Testis (tissue), 2 donors: Measurements from ENCODE around the gene RASSF1.

Experiments
- POLR2A ChIP-seq: fragments of 450-650 bp; IDR thresholded peaks from one replicate; pipeline ENCODE4 v1.6.1; 2017; ENCODE audit warnings: antibody characterized with exemption, mild to moderate bottlenecking, moderate library complexity
- TF ChIP-seq, protein P1 (sequence below), 3 experiments: fragments of 450-650 bp in 2 of 3; fragments of 200-600 bp in 1 of 3; sonication (generic) in 1 of 3; IDR thresholded peaks; one replicate each; pipeline ENCODE4 v1.5.1; 2016 to 2019; ENCODE audit warnings: antibody characterized with exemption in 3 of 3, mild to moderate bottlenecking in 2 of 3, moderate library complexity in 1 of 3

DNA sequence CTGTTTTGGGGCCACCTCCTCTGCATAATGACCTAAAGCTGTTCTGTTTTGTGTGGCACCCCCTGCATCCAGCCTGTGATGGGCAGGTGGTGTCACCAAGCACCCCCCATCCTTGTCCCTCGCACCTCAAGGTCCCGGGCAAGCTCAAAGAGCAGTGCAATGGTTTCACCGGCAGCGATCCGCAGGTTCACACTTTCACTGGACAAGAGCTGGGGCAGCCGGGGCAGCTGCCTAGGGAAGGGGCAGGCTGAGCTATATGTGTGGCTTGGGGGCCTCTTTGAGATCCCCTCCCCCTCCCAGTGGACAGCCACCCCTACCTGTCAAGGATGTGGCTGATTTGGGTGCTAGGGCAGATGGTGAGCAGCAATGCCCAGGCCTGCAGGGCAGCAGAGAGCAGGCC is 51.5 kb downstream of the RASSF1 start:
- TF ChIP-seq, protein P1, sequence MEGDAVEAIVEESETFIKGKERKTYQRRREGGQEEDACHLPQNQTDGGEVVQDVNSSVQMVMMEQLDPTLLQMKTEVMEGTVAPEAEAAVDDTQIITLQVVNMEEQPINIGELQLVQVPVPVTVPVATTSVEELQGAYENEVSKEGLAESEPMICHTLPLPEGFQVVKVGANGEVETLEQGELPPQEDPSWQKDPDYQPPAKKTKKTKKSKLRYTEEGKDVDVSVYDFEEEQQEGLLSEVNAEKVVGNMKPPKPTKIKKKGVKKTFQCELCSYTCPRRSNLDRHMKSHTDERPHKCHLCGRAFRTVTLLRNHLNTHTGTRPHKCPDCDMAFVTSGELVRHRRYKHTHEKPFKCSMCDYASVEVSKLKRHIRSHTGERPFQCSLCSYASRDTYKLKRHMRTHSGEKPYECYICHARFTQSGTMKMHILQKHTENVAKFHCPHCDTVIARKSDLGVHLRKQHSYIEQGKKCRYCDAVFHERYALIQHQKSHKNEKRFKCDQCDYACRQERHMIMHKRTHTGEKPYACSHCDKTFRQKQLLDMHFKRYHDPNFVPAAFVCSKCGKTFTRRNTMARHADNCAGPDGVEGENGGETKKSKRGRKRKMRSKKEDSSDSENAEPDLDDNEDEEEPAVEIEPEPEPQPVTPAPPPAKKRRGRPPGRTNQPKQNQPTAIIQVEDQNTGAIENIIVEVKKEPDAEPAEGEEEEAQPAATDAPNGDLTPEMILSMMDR (IDR thresholded peaks at IDR 0.05): no peak
- TF ChIP-seq POLR2A: no peak
